Measurements from ENCODE around the gene TNNC1.

DNA sequence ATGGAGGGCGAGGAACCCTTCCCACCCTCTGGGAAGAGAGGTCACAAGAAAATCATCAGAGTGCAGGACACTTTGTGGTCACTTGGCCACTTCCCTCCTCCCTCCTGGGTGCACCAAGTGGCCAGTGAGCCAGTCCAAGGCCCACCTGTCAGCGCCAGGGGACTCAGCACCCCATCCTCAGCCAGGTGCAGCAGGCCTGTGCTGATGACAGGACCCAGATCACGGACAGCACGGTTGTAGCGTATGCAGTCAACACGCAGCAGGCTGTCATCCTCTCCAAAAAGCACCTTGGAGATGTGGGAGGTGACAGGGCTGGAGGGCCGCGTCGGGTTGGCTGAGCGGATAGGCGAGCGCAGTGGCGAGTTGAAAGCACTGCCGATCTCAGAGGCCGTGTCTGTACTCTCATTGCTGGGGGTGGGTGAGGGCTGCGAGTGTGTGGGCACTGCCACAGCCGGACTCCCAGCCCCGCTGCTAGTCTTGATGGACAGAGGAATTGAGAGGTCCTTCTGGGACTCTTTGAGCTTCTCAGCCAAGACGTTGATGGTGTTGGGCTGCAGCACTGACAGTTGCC is 50.5 kb downstream of the TNNC1 start:
- TF ChIP-seq TAF1 (IDR thresholded peaks at IDR 0.05; ENCODE audit: borderline replicate concordance, low read depth, low read length) (no peak), RAD21 (IDR thresholded peaks at IDR 0.05; ENCODE audit: insufficient read depth, low read depth, low read length) (no peak), YY1 (IDR thresholded peaks at IDR 0.05; ENCODE audit: low read depth, low read length) (no peak), FOXM1 (IDR thresholded peaks at IDR 0.05; ENCODE audit: low read depth, low read length) (no peak), POLR2AphosphoS5 (IDR thresholded peaks at IDR 0.05; ENCODE audit: low read length) (no peak), CTCF (IDR thresholded peaks at IDR 0.05 in 2 of 3, conservative IDR thresholded peaks at IDR 0.05 in 1 of 3; ENCODE audit: control insufficient read depth in 2 of 3, extremely low read depth in 1 of 3, insufficient read depth in 1 of 3, low read depth in 3 of 3, low read length in 3 of 3) (no peak)
